SK-N-SH treated with all-trans-retinoic acid at 6 μM for 48 hours (cell line): Measurements from ENCODE around the gene MARCHF4.

Experiments
- ESRRG ChIP-seq: fragments of 250-450 bp; sonication (Bioruptor Pico); IDR thresholded peaks from 2 replicates; pipeline ENCODE4 v1.6.1; 2021; ENCODE audit warnings: mild to moderate bottlenecking
- GLIS3 ChIP-seq: fragments of 250-450 bp; sonication (Bioruptor Pico); IDR thresholded peaks from 2 replicates; pipeline ENCODE4 v1.5.0; 2020; ENCODE audit warnings: mild to moderate bottlenecking, moderate library complexity
- TOX ChIP-seq: fragments of 250-450 bp; sonication (Bioruptor Pico); IDR thresholded peaks from 2 replicates; pipeline ENCODE4 v1.8.0; 2021; ENCODE audit warnings: mild to moderate bottlenecking, moderate library complexity, borderline replicate concordance
- ZFP3 ChIP-seq: fragments of 250-450 bp; sonication (Bioruptor Pico); IDR thresholded peaks from 2 replicates; pipeline ENCODE4 v1.5.0; 2020; ENCODE audit warnings: mild to moderate bottlenecking, moderate library complexity
- ZNF70 ChIP-seq: fragments of 450-650 bp; formaldehyde crosslinking; IDR thresholded peaks from 2 replicates; pipeline ENCODE4 v1.5.0; 2020; ENCODE audit warnings: mild to moderate bottlenecking, moderate library complexity

DNA sequence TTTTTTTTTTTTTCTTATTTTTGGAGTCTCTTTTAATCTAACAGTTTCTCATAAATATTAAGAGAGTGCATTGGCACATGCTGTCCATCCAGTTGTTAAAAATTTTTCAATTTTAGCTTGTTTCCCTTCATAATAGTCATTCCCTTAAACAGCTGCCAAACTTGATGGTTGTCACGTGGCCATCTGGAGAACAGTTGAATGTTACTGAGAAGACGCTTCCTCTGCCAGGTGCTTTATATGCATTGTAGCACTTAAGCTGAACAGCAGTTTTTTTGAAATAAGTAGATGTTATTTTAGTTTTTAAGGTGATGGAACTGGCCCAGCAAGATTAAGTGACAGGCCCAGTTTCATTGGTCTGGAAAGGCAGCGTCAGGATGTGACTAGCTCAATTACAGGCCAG is 43.3 kb upstream of the MARCHF4 start:
- no peak for TF ChIP-seq ZFP3 (CRISPR knock-in tag)
- no peak for TF ChIP-seq ESRRG (CRISPR knock-in tag)
- no peak for TF ChIP-seq GLIS3 (CRISPR knock-in tag)
- no peak for TF ChIP-seq ZNF70 (CRISPR knock-in tag)
- TF ChIP-seq TOX (CRISPR knock-in tag) = no peak
